22Rv1 (cell line): ENCODE measurements around the gene TMX4.

Experiments
- ZFX ChIP-seq: fragments of 450-650 bp; IDR thresholded peaks from 2 replicates; pipeline ENCODE4 v1.6.1; 2017; ENCODE audit warnings: antibody characterized with exemption, borderline replicate concordance
- TF ChIP-seq, protein P1 (sequence below): fragments of 450-650 bp; IDR thresholded peaks from 2 replicates; pipeline ENCODE4 v1.5.1; 2017; ENCODE audit warnings: mild to moderate bottlenecking

DNA sequence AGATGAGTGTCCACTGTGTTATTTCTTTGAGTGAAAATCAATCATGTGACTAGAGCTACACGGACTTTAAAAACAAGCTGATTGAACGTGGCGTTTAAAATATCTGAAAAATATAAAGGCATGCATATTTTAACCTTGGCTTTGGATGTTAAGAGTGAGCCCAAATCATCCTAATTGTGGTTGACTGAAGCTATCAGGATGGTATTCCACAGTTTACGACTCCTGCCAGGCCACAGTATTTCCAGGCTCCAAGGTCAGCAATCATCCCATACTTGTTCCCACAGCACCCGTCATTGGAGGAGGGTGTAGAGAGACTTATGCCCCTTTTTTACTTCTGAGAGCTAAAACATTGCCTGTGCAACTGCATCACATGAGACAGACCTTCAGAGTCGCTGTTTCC, 43.2 kb upstream of the TMX4 start:
- TF ChIP-seq, protein P1, sequence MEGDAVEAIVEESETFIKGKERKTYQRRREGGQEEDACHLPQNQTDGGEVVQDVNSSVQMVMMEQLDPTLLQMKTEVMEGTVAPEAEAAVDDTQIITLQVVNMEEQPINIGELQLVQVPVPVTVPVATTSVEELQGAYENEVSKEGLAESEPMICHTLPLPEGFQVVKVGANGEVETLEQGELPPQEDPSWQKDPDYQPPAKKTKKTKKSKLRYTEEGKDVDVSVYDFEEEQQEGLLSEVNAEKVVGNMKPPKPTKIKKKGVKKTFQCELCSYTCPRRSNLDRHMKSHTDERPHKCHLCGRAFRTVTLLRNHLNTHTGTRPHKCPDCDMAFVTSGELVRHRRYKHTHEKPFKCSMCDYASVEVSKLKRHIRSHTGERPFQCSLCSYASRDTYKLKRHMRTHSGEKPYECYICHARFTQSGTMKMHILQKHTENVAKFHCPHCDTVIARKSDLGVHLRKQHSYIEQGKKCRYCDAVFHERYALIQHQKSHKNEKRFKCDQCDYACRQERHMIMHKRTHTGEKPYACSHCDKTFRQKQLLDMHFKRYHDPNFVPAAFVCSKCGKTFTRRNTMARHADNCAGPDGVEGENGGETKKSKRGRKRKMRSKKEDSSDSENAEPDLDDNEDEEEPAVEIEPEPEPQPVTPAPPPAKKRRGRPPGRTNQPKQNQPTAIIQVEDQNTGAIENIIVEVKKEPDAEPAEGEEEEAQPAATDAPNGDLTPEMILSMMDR, result no peak
- no peak for TF ChIP-seq ZFX
